B cell (primary cell): Measurements from ENCODE around the gene CST6. TPM values are rescaled to one million over a fixed set of nuclear protein-coding genes. Genes with fewer than 3 reads are reported as not detected.

Experiments used
- ATAC-seq: fragments of 200-7000 bp; cut with Tn5 transposase; one replicate; pipeline ENCODE4 v1.10.0; 2021; ENCODE audit warnings: low read depth, mild to moderate bottlenecking, moderate number of reproducible peaks, moderate library complexity
- CTCF ChIA-PET: fragments of 350-600 bp; sonication (Branson Sonifier 250); formaldehyde crosslinking; loops from one replicate; lab custom pipeline; 2021; ENCODE audit warnings: antibody characterized with exemption, inconsistent platforms; lab: Charles Lee
- POLR2A ChIA-PET: fragments of 350-600 bp; sonication (Branson Sonifier 250); formaldehyde crosslinking; loops from one replicate; lab custom pipeline; 2021; ENCODE audit warnings: antibody characterized with exemption; lab: Charles Lee
- DNase-seq: peaks from one replicate; pipeline ENCODE4 v3.0.0; 2013
- H2AFZ ChIP-seq: 2 replicates; pipeline ENCODE4 v1.6.1; 2012; ENCODE audit warnings: mild to moderate bottlenecking, low read depth, low read length; ENCODE audit not compliant: insufficient read depth, poor library complexity, severe bottlenecking
- H3K27ac ChIP-seq, 2 donors: 1 replicate in 1 of 2; 2 replicates in 1 of 2; pipeline ENCODE4 v1.5.1; 2012 to 2013; ENCODE audit warnings: low read length in 2 of 2, mild to moderate bottlenecking in 2 of 2, moderate library complexity in 1 of 2
- H3K27me3 ChIP-seq, 4 experiments: fragments of 200-600 bp in 1 of 4; sonication (generic) in 1 of 4; replicated peaks in 1 of 4; 1 replicate in 2 of 4; 2 replicates in 2 of 4; pipeline versions ENCODE4 v1.6.1 to v1.7.0; 2013 to 2016; ENCODE audit warnings: low read length in 3 of 4, mild to moderate bottlenecking in 2 of 4, mixed read lengths in 1 of 4, moderate library complexity in 1 of 4; ENCODE audit not compliant: insufficient read depth in 4 of 4, control insufficient read depth in 3 of 4; ENCODE audit errors: control extremely low read depth in 1 of 4
- H3K36me3 ChIP-seq, 2 experiments: replicated peaks in 1 of 2; 1 replicate in 1 of 2; 2 replicates in 1 of 2; pipeline versions ENCODE4 v1.6.1 to v1.7.1; 2013; ENCODE audit warnings: low read length in 1 of 2; ENCODE audit not compliant: insufficient read depth in 2 of 2, control insufficient read depth in 1 of 2; ENCODE audit errors: control extremely low read depth in 1 of 2, extremely low read depth in 1 of 2
- H3K4me1 ChIP-seq, 2 donors: fragments of 200-600 bp in 1 of 2; sonication (generic) in 1 of 2; 1 replicate in 1 of 2; 2 replicates in 1 of 2; pipeline versions ENCODE4 v1.5.1 to v1.6.1; 2013 to 2017; ENCODE audit warnings: low read length in 2 of 2; ENCODE audit not compliant: control insufficient read depth in 2 of 2, insufficient read depth in 2 of 2
- H3K4me2 ChIP-seq: replicated peaks from 2 replicates; pipeline ENCODE3; 2012; ENCODE audit warnings: mild to moderate bottlenecking, low read depth, low read length; ENCODE audit not compliant: poor library complexity, severe bottlenecking
- H3K4me3 ChIP-seq, 5 experiments: fragments of 200-600 bp in 1 of 5; sonication (generic) in 1 of 5; 1 replicate in 3 of 5; 2 replicates in 2 of 5; pipeline versions ENCODE4 v1.5.1 to v1.7.0; 2011 to 2016; ENCODE audit warnings: low read length in 4 of 5, mild to moderate bottlenecking in 4 of 5, low read depth in 2 of 5, control low read depth in 1 of 5, moderate library complexity in 1 of 5; ENCODE audit not compliant: insufficient read depth in 1 of 5; ENCODE audit errors: control extremely low read depth in 1 of 5, extremely low read depth in 1 of 5
- H3K79me2 ChIP-seq: fragments of 200-600 bp; sonication (generic); one replicate; pipeline ENCODE4 v1.6.0; 2016; ENCODE audit warnings: low read length; ENCODE audit not compliant: control insufficient read depth, insufficient read depth
- H3K9ac ChIP-seq: fragments of 200-600 bp; sonication (generic); 2 replicates; pipeline ENCODE4 v1.6.1; 2017; ENCODE audit warnings: mild to moderate bottlenecking, low read length, moderate library complexity
- H3K9me3 ChIP-seq, 3 donors: one replicate each; pipeline versions ENCODE4 v1.6.1 to v1.7.1; 2013; ENCODE audit warnings: low read length in 2 of 3; ENCODE audit not compliant: control insufficient read depth in 2 of 3, insufficient read depth in 1 of 3; ENCODE audit errors: control extremely low read depth in 1 of 3
- H4K20me1 ChIP-seq: 2 replicates; pipeline ENCODE4 v1.6.0; 2012; ENCODE audit warnings: mild to moderate bottlenecking, low read length; ENCODE audit not compliant: insufficient read depth, control insufficient read depth, poor library complexity, severe bottlenecking
- H3K27ac Mint-ChIP-seq: one replicate; pipeline ENCODE4 v1.8.0; 2021; ENCODE audit warnings: mixed read lengths
- H3K27me3 Mint-ChIP-seq: one replicate; pipeline ENCODE4 v1.8.0; 2021; ENCODE audit warnings: mixed read lengths
- H3K4me1 Mint-ChIP-seq: one replicate; pipeline ENCODE4 v1.8.0; 2021; ENCODE audit warnings: mixed read lengths
- H3K4me3 Mint-ChIP-seq: one replicate; pipeline ENCODE4 v1.8.0; 2021; ENCODE audit warnings: mixed read lengths
- H3K9me3 Mint-ChIP-seq: one replicate; pipeline ENCODE4 v1.8.0; 2022; ENCODE audit warnings: mixed read lengths; ENCODE audit not compliant: insufficient read depth
- CTCF ChIP-seq: fragments of 200-600 bp; IDR thresholded peaks from one replicate; pipeline ENCODE4 v1.8.0; 2022; ENCODE audit warnings: antibody characterized with exemption, mild to moderate bottlenecking
- EZH2 ChIP-seq: IDR thresholded peaks from 2 replicates; pipeline ENCODE4 v1.6.1; 2012; ENCODE audit warnings: borderline replicate concordance, low read depth, mild to moderate bottlenecking, moderate library complexity, low read length; ENCODE audit not compliant: insufficient read depth, poor library complexity, severe bottlenecking
- WGBS: methylation state at CpG from one replicate; pipeline ENCODE4 v1.1.5; 2013; ENCODE audit warnings: missing lambda C conversion rate; ENCODE audit not compliant: insufficient coverage; 5-methylcytosine and 5-hydroxymethylcytosine counted together
- intact Hi-C: fragments of 100-400 bp; cut with micrococcal nuclease; formaldehyde crosslinking; loops from one replicate; pipeline ENCODE4 v1.10.0; 2022
- polyA plus RNA-seq: library from polyadenylated mRNA; depleted of rRNA; stranded (reverse); fragments of >200 nt; gene quantifications from 2 replicates; pipeline ENCODE4 v1.2.3, GENCODE V29; 2012
- total RNA-seq, 2 donors: library from RNA; stranded (reverse); fragments of 120-200 nt in 1 of 2; gene quantifications; 1 replicate in 1 of 2; 2 replicates in 1 of 2; pipeline versions ENCODE4 v1.2.3 to v1.2.4, GENCODE V29; 2013 to 2022

CST6 gene
- total and polyA plus RNA-seq, 2 donors (not counting 1 experiment from before 2014, with no cell fraction given), result not detected

- Histone ChIP-seq H3K27ac (peak overlapping the region; percentile 89 to 94), H3K9ac (peak overlapping the region; percentile 97), H3K4me1 (peaks cover 16 to 25% of the 10 kb centered on the region in 2 donors), H3K27me3 (no peaks in the 10 kb centered on the region), H3K79me2 (peaks cover 46% of the 10 kb centered on the region), H3K36me3 (peaks cover 1 to 49% of the 10 kb centered on the region in 2 experiments), H3K4me3 (peak overlapping the region; percentile 75 to 100 (median 85)), H3K9me3 (no peaks in the 10 kb centered on the region), H4K20me1 (peaks cover 65% of the 10 kb centered on the region), H3K4me2 (peak overlapping the region; percentile 85), H2AFZ (peak overlapping the region; percentile 88)
- no peaks in the 10 kb centered on the region for H3K9me3 Mint-ChIP-seq
- TF ChIP-seq CTCF (no peak), EZH2 (no peak)
- H3K27ac Mint-ChIP-seq, result peak overlapping the region; percentile 99
- H3K4me3 Mint-ChIP-seq, result peak overlapping the region; percentile 98
- no peaks in the 10 kb centered on the region for H3K27me3 Mint-ChIP-seq
- intact Hi-C loops, result loop anchor here (1.0 to 5.0 kb wide), 10 partner anchors 13 to 430 kb away; partner anchors contain the start of genes C11orf68, DRAP1, FAM89B and FIBP
- ChIA-PET CTCF (interaction anchor here (0.6 to 1.5 kb wide), 11 partner anchors 13 to 223 kb away, joined by 3 to 11 read pairs (median 5); partner anchors contain the start of genes CATSPER1, FIBP, MUS81 and SART1), POLR2A (interaction anchor here (0.6 to 1.5 kb wide), 15 partner anchors 41 to 885 kb away, joined by 3 to 12 read pairs (median 5); partner anchors contain the start of genes CCDC85B, CFL1, FIBP and MUS81)
- ATAC-seq (peak; percentile 71), DNase-seq (no peak)
- WGBS, result under 1% methylated on average over 36 of the region's 40 CpGs
- peaks cover 34% of the 10 kb centered on the region for H3K4me1 Mint-ChIP-seq
Measured at GRCh38 chr11:66002648-66003225, 9.1 kb upstream of the CST6 start.

GRCh38 chr11:66003291-66003690 lies 8.5 kb upstream of the CST6 start:
- intact Hi-C loops, result loop anchor here (2.0 to 5.0 kb wide), 2 partner anchors 42 to 431 kb away; partner anchors contain the start of genes FAM89B and ZNRD2
- H3K36me3 ChIP-seq, result peaks cover 1 to 44% of the 10 kb centered on the region in 2 experiments

More at GRCh38 chr11:66003291-66003690, 8.5 kb upstream of the CST6 start:
- Mint-ChIP-seq H3K27ac (peak overlapping the region; percentile 90), H3K4me3 (peak overlapping the region; percentile 98), H3K27me3 (no peaks in the 10 kb centered on the region), H3K4me1 (peaks cover 34% of the 10 kb centered on the region), H3K9me3 (no peaks in the 10 kb centered on the region)
- H3K27ac ChIP-seq, result peak overlapping the region; percentile 89 to 94
- no peak overlapping the region for H2AFZ ChIP-seq
- ChIA-PET CTCF (interaction anchor here (1.2 to 1.5 kb wide), 7 partner anchors 13 to 143 kb away, joined by 3 to 11 read pairs (median 7); partner anchors contain the start of genes CATSPER1, FIBP, MUS81 and SART1), POLR2A (interaction anchor here (0.7 to 1.5 kb wide), 5 partner anchors 49 to 542 kb away, joined by 3 to 8 read pairs (median 8); partner anchors contain the start of genes CCDC85B, SF3B2, SNX32 and ZDHHC24)
- H3K27me3 ChIP-seq, result no peaks in the 10 kb centered on the region
- TF ChIP-seq EZH2, result no peak
- TF ChIP-seq CTCF, result no peak
- peaks cover 16 to 25% of the 10 kb centered on the region in 2 donors for H3K4me1 ChIP-seq
- peak overlapping the region; percentile 85 for H3K4me2 ChIP-seq
- H3K9ac ChIP-seq, result peak overlapping the region; percentile 97
- ATAC-seq, result no peak
- peak overlapping the region in 4 of 5 experiments; percentile 75 to 100 (median 90) for H3K4me3 ChIP-seq
- no peak for DNase-seq
- peaks cover 46% of the 10 kb centered on the region for H3K79me2 ChIP-seq
- WGBS, result 83% methylated on average over 6 of the region's 6 CpGs
- H3K9me3 ChIP-seq, result no peaks in the 10 kb centered on the region
- peaks cover 60% of the 10 kb centered on the region for H4K20me1 ChIP-seq
